Endothelial cell of umbilical vein (primary cell): ENCODE data around the gene ATP6V0D1. TPM values are rescaled to one million over a fixed set of nuclear protein-coding genes. Genes with fewer than 3 reads are reported as not detected.

Experiments
- BruUV-seq: library from RNA; stranded (reverse); fragments of 400-500 nt; replicated peaks from 2 replicates; lab custom pipeline; 2021; lab: Mats Ljungman, UMichigan
- CTCF ChIA-PET: fragments of 300-600, 350-600 bp; sonication (Branson Sonifier 250); formaldehyde crosslinking; loops from one replicate; lab custom pipeline; 2021; ENCODE audit warnings: antibody characterized with exemption, inconsistent platforms; lab: Charles Lee
- POLR2A ChIA-PET: fragments of 300-600, 350-600 bp; sonication (Branson Sonifier 250); formaldehyde crosslinking; loops from one replicate; lab custom pipeline; 2021; ENCODE audit warnings: antibody characterized with exemption, inconsistent platforms; lab: Charles Lee
- DNase-seq: peaks from one replicate; pipeline ENCODE4 v3.0.0-alpha.2; 2011; ENCODE audit warnings: low read depth, low spot score
- FAIRE-seq: peaks from 2 replicates; lab custom pipeline; 2011; peaks lifted over from hg19 to GRCh38; lab: Jason Lieb, UNC
- H2AFZ ChIP-seq: 2 replicates; pipeline ENCODE4 v1.6.0; 2012; ENCODE audit warnings: low read depth, low read length, control low read depth, inconsistent platforms
- H3K27ac ChIP-seq: 2 replicates; pipeline ENCODE4 v1.5.1; 2011; ENCODE audit warnings: low read depth, mild to moderate bottlenecking, control low read depth, low read length, moderate library complexity; ENCODE audit not compliant: insufficient read depth
- H3K27me3 ChIP-seq, 2 experiments: 2 replicates each; pipeline versions ENCODE4 v1.6.0 to v1.6.1; 2011; ENCODE audit warnings: low read length in 2 of 2, mixed read lengths in 1 of 2; ENCODE audit not compliant: control insufficient read depth in 2 of 2, insufficient read depth in 2 of 2
- H3K36me3 ChIP-seq, 2 experiments: 2 replicates in 1 of 2; 3 replicates in 1 of 2; pipeline ENCODE4 v1.5.1; 2011; ENCODE audit warnings: low read length in 2 of 2, mild to moderate bottlenecking in 1 of 2, moderate library complexity in 1 of 2; ENCODE audit not compliant: control insufficient read depth in 2 of 2, insufficient read depth in 2 of 2; ENCODE audit errors: extremely low read depth in 1 of 2
- H3K4me1 ChIP-seq: 3 replicates; pipeline ENCODE4 v1.5.1; 2011; ENCODE audit warnings: mild to moderate bottlenecking, low read length; ENCODE audit not compliant: control insufficient read depth, insufficient read depth; ENCODE audit errors: extremely low read depth
- H3K4me2 ChIP-seq: 2 replicates; pipeline ENCODE4 v1.6.1; 2011; ENCODE audit warnings: low read length, control low read depth, mixed read lengths; ENCODE audit not compliant: insufficient read depth
- H3K4me3 ChIP-seq, 3 experiments: fragments of 200-600 bp in 1 of 3; sonication (generic), shearing (Covaris generic) in 1 of 3; replicated peaks in 1 of 3; 2 replicates each; pipeline ENCODE4 v1.5.1; 2011 to 2016; ENCODE audit warnings: control low read depth in 3 of 3, low read length in 3 of 3, mild to moderate bottlenecking in 2 of 3, inconsistent platforms in 1 of 3, low read depth in 1 of 3, moderate library complexity in 1 of 3; ENCODE audit not compliant: insufficient read depth in 1 of 3
- H3K79me2 ChIP-seq: 2 replicates; pipeline ENCODE4 v1.6.0; 2012; ENCODE audit warnings: low read length, inconsistent platforms; ENCODE audit not compliant: control insufficient read depth, insufficient read depth
- H3K9ac ChIP-seq: replicated peaks from 2 replicates; pipeline ENCODE3; 2011; ENCODE audit warnings: low read length, control low read depth; ENCODE audit not compliant: insufficient read depth; ENCODE audit errors: extremely low read depth
- H3K9me1 ChIP-seq: replicated peaks from 3 replicates; pipeline ENCODE4 v1.6.0; 2011; ENCODE audit warnings: mild to moderate bottlenecking, low read length; ENCODE audit not compliant: control insufficient read depth, insufficient read depth; ENCODE audit errors: extremely low read depth
- H3K9me3 ChIP-seq: replicated peaks from 2 replicates; pipeline ENCODE4 v1.5.1; 2012; ENCODE audit warnings: low read length, inconsistent platforms; ENCODE audit not compliant: control insufficient read depth, insufficient read depth
- H4K20me1 ChIP-seq: replicated peaks from 2 replicates; pipeline ENCODE3; 2011; ENCODE audit warnings: mild to moderate bottlenecking, low read length; ENCODE audit not compliant: control insufficient read depth, insufficient read depth; ENCODE audit errors: extremely low read depth
- CTCF ChIP-seq, 2 donors: IDR thresholded peaks; 1 replicate in 1 of 2; 2 replicates in 1 of 2; pipeline ENCODE4 v1.5.1; 2011; ENCODE audit warnings: low read length in 2 of 2, mild to moderate bottlenecking in 2 of 2, moderate library complexity in 2 of 2, control low read depth in 1 of 2, inconsistent platforms in 1 of 2, low read depth in 1 of 2; ENCODE audit not compliant: insufficient read depth in 1 of 2; ENCODE audit errors: extremely low read depth in 1 of 2
- EZH2 ChIP-seq: IDR thresholded peaks from 2 replicates; pipeline ENCODE4 v1.6.1; 2012; ENCODE audit warnings: borderline replicate concordance, low read depth, mild to moderate bottlenecking, moderate library complexity, low read length, inconsistent platforms; ENCODE audit not compliant: severe bottlenecking
- FOS ChIP-seq: IDR thresholded peaks from 2 replicates; pipeline ENCODE4 v1.6.1; 2011; ENCODE audit warnings: mild to moderate bottlenecking, low read length, moderate library complexity, borderline replicate concordance; ENCODE audit not compliant: insufficient read depth
- GATA2 ChIP-seq: IDR thresholded peaks from 2 replicates; pipeline ENCODE4 v1.7.0; 2011; ENCODE audit warnings: low read depth, mild to moderate bottlenecking, moderate library complexity, mixed read lengths, low read length; ENCODE audit not compliant: insufficient read length, insufficient read depth
- JUN ChIP-seq: IDR thresholded peaks from 2 replicates; pipeline ENCODE4 v1.6.1; 2011; ENCODE audit warnings: borderline replicate concordance, low read depth; ENCODE audit not compliant: insufficient read length, insufficient read depth
- MAX ChIP-seq: IDR thresholded peaks from 2 replicates; pipeline ENCODE4 v1.6.1; 2011; ENCODE audit not compliant: insufficient read depth, insufficient read length
- MYC ChIP-seq: IDR thresholded peaks from one replicate; pipeline ENCODE4 v1.6.1; 2011; ENCODE audit warnings: mild to moderate bottlenecking, low read depth, low read length
- POLR2A ChIP-seq: IDR thresholded peaks from 2 replicates; pipeline ENCODE4 v1.6.1; 2012; ENCODE audit warnings: low read depth, mild to moderate bottlenecking, control low read depth, low read length
- POLR2AphosphoS5 ChIP-seq: IDR thresholded peaks from 2 replicates; pipeline ENCODE4 v1.6.1; 2012; ENCODE audit warnings: low read depth, mild to moderate bottlenecking, control low read depth, low read length, moderate library complexity; ENCODE audit not compliant: insufficient read depth
- dilution Hi-C: fragments of 300-500 bp; cut with MboI; formaldehyde crosslinking; loops from one replicate; pipeline ENCODE4 v1.15.0; 2019; ENCODE audit warnings: low sequenced_read_pairs; ENCODE audit not compliant: extremely low pct_ligation_motif_present
- intact Hi-C: fragments of 100-400 bp; cut with micrococcal nuclease; formaldehyde crosslinking; loops from one replicate; pipeline ENCODE4 v1.10.0; 2022
- polyA plus RNA-seq, 4 experiments: library from polyadenylated mRNA; depleted of rRNA in 3 of 4; stranded (reverse) in 3 of 4; unstranded in 1 of 4; fragments of >200 nt; gene quantifications; 2 replicates each; pipeline versions ENCODE4 v1.2.1 to v1.2.3, GENCODE V29; 2011 to 2012; ENCODE audit warnings: missing spikeins in 1 of 4
- total RNA-seq: library from RNA; stranded (reverse); gene quantifications from 2 replicates; pipeline ENCODE4 v1.2.3, GENCODE V29; 2021

The ATP6V0D1 gene
- total and polyA plus RNA-seq, 2 donors (not counting 3 experiments of a cell fraction or from before 2014, with no cell fraction given) = 82.8 to 232 TPM

- ChIA-PET POLR2A (no interaction called here), CTCF (interaction anchor here (0.5 to 6.8 kb wide), 5 partner anchors 10 to 48 kb away, joined by 3 to 53 read pairs (median 4); partner anchors contain the start of gene HSD11B2)
- Histone ChIP-seq H3K9me1 (no peaks in the 10 kb centered on the region), H3K4me2 (no peak overlapping the region), H3K36me3 (peaks cover 0 to 34% of the 10 kb centered on the region in 2 experiments), H2AFZ (no peak overlapping the region), H3K27ac (no peak overlapping the region), H3K4me3 (no peak overlapping the region), H3K9ac (no peak overlapping the region), H3K9me3 (no peaks in the 10 kb centered on the region), H4K20me1 (no peaks in the 10 kb centered on the region), H3K79me2 (no peaks in the 10 kb centered on the region), H3K27me3 (no peaks in the 10 kb centered on the region), H3K4me1 (no peaks in the 10 kb centered on the region)
- DNase-seq = no peak
- intact Hi-C loops = no loop called here
- no TSS peak for BruUV-seq
- dilution Hi-C loops = no loop called here
- TF ChIP-seq POLR2AphosphoS5 = no peak
- no peak for TF ChIP-seq CTCF (IDR thresholded peaks at IDR 0.05; ENCODE audit: extremely low read depth in 1 of 2, insufficient read depth in 1 of 2, low read depth in 1 of 2, low read length in 2 of 2)
- no peak for TF ChIP-seq FOS
- TF ChIP-seq POLR2A = no peak
- TF ChIP-seq GATA2 = no peak
- TF ChIP-seq MYC = no peak
- no peak for TF ChIP-seq EZH2
- TF ChIP-seq JUN = no peak
- TF ChIP-seq MAX = no peak
- FAIRE-seq = no peak
Measured at GRCh38 chr16:67441271-67441753, 39.6 kb downstream of the ATP6V0D1 start.
